ENCODE measurements around the gene PIWIL4. TPM values are rescaled to one million over a fixed set of nuclear protein-coding genes. Genes with fewer than 3 reads are reported as not detected.

PIWIL4 gene
- total RNA-seq, 2 experiments from 2014 or later, result 0.15 to 0.22 TPM

GRCh38 chr11:94632356-94632755 lies 65.2 kb downstream of the PIWIL4 start:
- H3K9me3 ChIP-seq (ENCODE audit: low read length), result peaks cover 4% of the 10 kb centered on the region; the same call in 1 of the 2 replicates
- no peaks in the 10 kb centered on the region for H3K79me2 ChIP-seq (ENCODE audit: insufficient read depth, low read depth, low read length)
- intact Hi-C loops (cut with micrococcal nuclease; ENCODE audit: unreplicated experiment), result no loop called here
- H3K27ac ChIP-seq (ENCODE audit: low read depth, low read length, poor library complexity, severe bottlenecking), result no peak overlapping the region
- POLR2A ChIA-PET, result no interaction called here
- no peak overlapping the region for H3K4me3 ChIP-seq (ENCODE audit: low read depth, low read length, poor library complexity, severe bottlenecking)
- H3K36me3 ChIP-seq (ENCODE audit: insufficient read depth, low read length), result no peaks in the 10 kb centered on the region
- BruUV-seq (replicated peaks), result no TSS peak
- no peaks in the 10 kb centered on the region for H4K20me1 ChIP-seq (ENCODE audit: insufficient read depth, low read length)
- TF ChIP-seq EZH2phosphoT487 (IDR thresholded peaks at IDR 0.05; ENCODE audit: borderline replicate concordance, low read depth, low read length) (no peak), CTCF (conservative IDR thresholded peaks at IDR 0.05; ENCODE audit: low read length) (no peak)
- no peak for DNase-seq (ENCODE audit: low spot score)
- CTCF ChIA-PET (ENCODE audit: unreplicated experiment), result no interaction called here
- no peak overlapping the region for H2AFZ ChIP-seq (ENCODE audit: low read length)
- H3K4me1 ChIP-seq (ENCODE audit: insufficient read depth, low read length, poor library complexity, severe bottlenecking), result no peaks in the 10 kb centered on the region
- no peak overlapping the region for H3K4me2 ChIP-seq (ENCODE audit: low read length)
- H3K9me2 ChIP-seq (ENCODE audit: insufficient read depth, low read length), result no peaks in the 10 kb centered on the region

- Histone ChIP-seq H3K9me3 (ENCODE audit: low read length) (no peaks in the 10 kb centered on the region), H2AFZ (ENCODE audit: low read length) (no peak overlapping the region), H3K4me2 (ENCODE audit: low read length) (no peak overlapping the region), H3K27ac (ENCODE audit: low read depth, low read length, poor library complexity, severe bottlenecking) (no peak overlapping the region), H3K4me1 (ENCODE audit: insufficient read depth, low read length, poor library complexity, severe bottlenecking) (no peaks in the 10 kb centered on the region), H3K9me2 (ENCODE audit: insufficient read depth, low read length) (no peaks in the 10 kb centered on the region), H3K36me3 (ENCODE audit: insufficient read depth, low read length) (no peaks in the 10 kb centered on the region), H3K79me2 (ENCODE audit: insufficient read depth, low read depth, low read length) (no peaks in the 10 kb centered on the region), H4K20me1 (ENCODE audit: insufficient read depth, low read length) (no peaks in the 10 kb centered on the region), H3K4me3 (ENCODE audit: low read depth, low read length, poor library complexity, severe bottlenecking) (no peak overlapping the region)
- BruUV-seq (replicated peaks), result no TSS peak
- DNase-seq (ENCODE audit: low spot score), result no peak
- CTCF ChIA-PET (ENCODE audit: unreplicated experiment), result no interaction called here
- no peak for TF ChIP-seq CTCF (conservative IDR thresholded peaks at IDR 0.05; ENCODE audit: low read length)
- intact Hi-C loops (cut with micrococcal nuclease; ENCODE audit: unreplicated experiment), result no loop called here
- POLR2A ChIA-PET, result no interaction called here
Measured at GRCh38 chr11:94635072-94635471, 67.9 kb downstream of the PIWIL4 start.

- Histone ChIP-seq H3K27ac (ENCODE audit: low read depth, low read length, poor library complexity, severe bottlenecking) (no peak overlapping the region), H4K20me1 (ENCODE audit: insufficient read depth, low read length) (no peaks in the 10 kb centered on the region), H3K9me3 (ENCODE audit: low read length) (no peaks in the 10 kb centered on the region), H3K4me3 (ENCODE audit: low read depth, low read length, poor library complexity, severe bottlenecking) (no peak overlapping the region), H3K79me2 (ENCODE audit: insufficient read depth, low read depth, low read length) (no peaks in the 10 kb centered on the region), H3K9me2 (ENCODE audit: insufficient read depth, low read length) (no peaks in the 10 kb centered on the region), H2AFZ (ENCODE audit: low read length) (no peak overlapping the region), H3K36me3 (ENCODE audit: insufficient read depth, low read length) (no peaks in the 10 kb centered on the region), H3K4me1 (ENCODE audit: insufficient read depth, low read length, poor library complexity, severe bottlenecking) (no peaks in the 10 kb centered on the region), H3K4me2 (ENCODE audit: low read length) (no peak overlapping the region)
- TF ChIP-seq CTCF (conservative IDR thresholded peaks at IDR 0.05; ENCODE audit: low read length) (no peak), EZH2phosphoT487 (IDR thresholded peaks at IDR 0.05; ENCODE audit: borderline replicate concordance, low read depth, low read length) (no peak)
- BruUV-seq (replicated peaks), result no TSS peak
- DNase-seq (ENCODE audit: low spot score), result no peak
- ChIA-PET POLR2A (interaction anchor here (0.8 kb wide), 1 partner anchor 16 kb away, joined by 3 read pairs; no protein-coding TSS in a partner anchor), CTCF (ENCODE audit: unreplicated experiment) (no interaction called here)
- intact Hi-C loops (cut with micrococcal nuclease; ENCODE audit: unreplicated experiment), result no loop called here
Measured at GRCh38 chr11:94636388-94636949, 69.3 kb downstream of the PIWIL4 start.
